IPS-NIHi7 (cell line): Measurements from ENCODE around the gene ATF4.

ENCODE experiments used
- DNase-seq: peaks from one replicate; pipeline ENCODE4 v3.0.0; 2012; ENCODE audit warnings: mixed read lengths; ENCODE audit errors: extremely low spot score

The ATF4 gene

DNA sequence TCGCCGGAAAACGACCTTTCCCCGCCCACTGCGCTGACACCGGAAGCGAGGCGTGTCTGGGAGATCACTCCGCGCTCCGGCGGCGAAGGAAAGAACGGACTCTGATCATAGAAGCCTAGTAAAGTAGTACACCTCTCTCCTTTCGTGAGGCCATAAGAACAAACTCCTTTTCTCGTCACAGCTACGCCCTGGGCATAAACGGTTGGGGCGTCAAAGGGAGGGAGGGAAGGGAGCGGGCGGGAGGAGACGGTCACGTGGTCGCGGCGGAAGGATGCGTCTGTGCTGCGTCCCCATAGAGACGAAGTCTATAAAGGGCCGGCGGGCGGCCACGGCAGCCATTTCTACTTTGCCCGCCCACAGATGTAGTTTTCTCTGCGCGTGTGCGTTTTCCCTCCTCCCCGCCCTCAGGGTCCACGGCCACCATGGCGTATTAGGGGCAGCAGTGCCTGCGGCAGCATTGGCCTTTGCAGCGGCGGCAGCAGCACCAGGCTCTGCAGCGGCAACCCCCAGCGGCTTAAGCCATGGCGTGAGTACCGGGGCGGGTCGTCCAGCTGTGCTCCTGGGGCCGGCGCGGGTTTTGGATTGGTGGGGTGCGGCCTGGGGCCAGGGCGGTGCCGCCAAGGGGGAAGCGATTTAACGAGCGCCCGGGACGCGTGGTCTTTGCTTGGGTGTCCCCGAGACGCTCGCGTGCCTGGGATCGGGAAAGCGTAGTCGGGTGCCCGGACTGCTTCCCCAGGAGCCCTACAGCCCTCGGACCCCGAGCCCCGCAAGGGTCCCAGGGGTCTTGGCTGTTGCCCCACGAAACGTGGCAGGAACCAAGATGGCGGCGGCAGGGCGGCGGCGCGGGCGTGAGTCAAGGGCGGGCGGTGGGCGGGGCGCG is at the start of gene ATF4:
Gene ATF4 (plus strand): TSS at position 337 of the 880 bp plus-strand sequence. CDS start 884 bp downstream, outside the sequence.
- peak; percentile 65 for DNase-seq

DNA sequence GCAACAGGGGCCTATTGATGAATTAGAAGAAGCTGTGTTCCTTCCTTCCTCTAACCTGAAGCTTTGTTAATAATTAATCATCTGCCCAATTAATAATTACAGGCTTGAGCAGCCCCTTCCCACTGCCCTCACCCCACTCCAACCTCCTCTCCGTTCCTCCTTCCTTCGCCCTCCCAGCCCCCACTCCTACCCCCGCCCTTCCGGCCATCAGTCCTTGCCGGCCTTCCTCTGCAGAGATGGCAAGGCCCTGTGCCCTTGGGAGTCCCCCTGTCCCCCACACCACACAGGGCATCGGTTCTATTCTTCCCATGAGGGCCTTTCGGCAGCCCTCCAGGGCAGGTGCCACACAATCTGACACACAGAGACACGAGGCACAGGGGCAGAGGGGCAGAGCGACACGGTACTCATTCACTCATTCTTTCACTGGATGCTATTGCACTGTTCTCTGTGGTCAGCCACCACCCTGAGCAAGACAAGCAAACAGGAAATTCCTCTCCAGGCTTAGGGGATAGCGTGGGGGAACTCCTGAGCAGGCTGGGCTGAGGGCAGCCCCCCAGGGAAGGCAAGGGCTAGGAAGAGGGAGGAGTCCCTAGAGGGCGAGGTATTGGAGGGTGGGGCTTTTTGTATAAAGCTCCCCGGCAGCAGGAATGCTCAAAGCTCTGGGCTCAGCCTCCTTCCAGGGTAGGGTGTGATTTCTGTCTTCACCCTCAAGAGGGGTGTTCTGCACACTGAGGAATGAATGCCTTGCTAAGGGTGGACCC is 48.8 kb upstream of the ATF4 start:
- peak; percentile 40 for DNase-seq

DNA sequence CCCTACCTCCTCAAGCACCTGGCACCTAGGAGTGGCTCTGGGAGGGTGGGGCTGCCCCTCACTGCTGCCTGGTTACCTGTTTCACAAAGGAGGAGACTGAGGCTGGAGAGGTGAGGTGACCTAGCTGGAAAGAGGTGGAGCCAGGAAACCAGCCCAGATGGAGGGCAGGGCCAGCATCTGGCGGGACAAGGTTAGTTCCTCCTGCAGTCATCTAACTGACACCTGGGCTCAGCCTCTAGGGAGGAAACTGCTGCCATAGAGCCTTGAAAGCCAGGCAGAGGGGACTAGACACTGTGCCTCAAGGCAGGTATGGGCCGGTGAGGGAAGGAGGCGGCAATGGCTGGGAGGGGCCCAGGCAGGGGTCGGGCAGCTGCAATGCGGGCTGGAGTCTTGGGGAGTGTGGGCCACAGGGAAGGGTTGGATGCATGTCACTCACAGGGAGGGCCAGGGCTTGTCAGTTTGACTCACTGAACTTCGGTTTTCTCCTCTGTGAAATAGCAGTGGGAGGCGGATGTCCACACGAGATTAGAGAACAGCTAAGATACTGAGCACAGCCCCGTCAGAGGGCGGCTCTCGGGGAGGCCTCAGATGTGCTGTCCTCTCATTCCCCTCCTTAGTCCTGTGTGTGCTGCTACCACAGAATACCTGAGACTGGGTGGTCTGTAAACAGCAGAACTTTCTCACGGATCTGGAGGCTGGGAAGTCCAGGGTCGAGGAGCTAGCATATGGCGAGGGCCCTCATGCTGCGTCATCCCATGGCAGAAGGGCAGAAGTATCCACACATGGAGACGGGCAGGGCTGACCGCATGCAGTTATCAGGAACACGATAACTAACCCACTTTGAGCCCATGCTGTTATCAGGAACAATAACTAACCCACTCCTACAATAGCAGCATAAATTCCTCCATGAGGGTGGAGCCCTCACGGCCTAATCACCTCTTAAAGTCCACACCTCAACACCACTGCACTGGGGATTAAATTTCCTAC is 47.5 kb upstream of the ATF4 start:
- no peak for DNase-seq

- no peak for DNase-seq
Measured at GRCh38 chr22:39473851-39474250, 46.5 kb upstream of the ATF4 start.

DNA sequence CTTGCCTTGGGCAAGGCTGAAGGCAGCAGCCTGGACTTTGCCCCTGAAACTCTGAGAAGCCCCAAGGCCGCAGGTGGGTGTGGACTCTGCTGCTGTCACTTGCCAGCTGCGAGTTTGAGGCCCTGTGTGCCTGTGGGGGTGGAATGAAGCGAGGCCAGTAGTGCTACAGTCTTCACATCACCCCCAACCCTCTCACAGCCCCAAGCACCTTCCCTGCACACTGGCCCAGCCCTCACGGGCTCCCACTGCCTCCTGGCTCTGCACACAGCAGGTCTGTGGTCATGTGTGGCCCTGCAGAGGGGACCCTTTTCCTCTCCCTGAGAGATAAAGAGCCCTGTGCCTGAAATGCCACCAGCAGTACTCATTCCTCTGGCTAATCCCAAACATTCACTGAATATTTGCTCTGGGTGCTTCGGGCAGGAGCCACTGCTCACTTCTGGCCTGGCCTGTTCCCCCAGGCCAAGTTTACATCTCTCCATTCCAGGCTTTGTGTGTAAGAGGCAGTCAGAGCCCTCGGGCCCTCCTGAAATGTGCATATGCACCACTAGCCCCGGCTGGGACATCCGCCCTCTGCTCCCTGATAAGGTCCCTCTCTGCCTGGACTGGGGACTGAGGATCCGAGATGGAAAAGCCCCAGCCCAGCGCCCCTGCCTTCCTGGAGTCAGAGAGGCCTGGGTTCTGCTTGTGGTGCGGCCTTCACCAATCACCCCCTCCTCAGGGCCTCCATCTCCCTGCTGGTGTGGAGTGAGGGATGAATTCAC is 45.8 kb upstream of the ATF4 start:
- DNase-seq = peak; percentile 78

DNA sequence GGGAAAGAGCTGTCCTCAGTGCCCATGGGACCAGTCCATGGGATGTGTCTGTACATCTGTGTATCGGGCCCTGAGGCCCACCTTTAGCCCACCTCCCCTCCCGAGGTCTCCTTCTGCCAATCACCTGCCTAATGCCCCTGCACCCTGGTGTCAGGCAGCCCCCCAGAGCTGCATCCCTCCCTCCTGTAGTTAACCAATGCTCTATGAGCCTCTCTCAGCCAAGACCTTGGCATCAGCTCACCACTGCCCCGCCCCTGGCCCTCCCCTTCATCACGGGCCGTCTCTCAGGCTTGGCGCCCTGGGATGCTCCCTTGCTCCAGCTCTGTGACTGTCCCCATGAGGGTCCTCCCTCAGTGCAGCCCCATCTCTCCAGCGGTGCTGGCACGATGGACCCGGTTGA is 45.0 kb upstream of the ATF4 start:
- no peak for DNase-seq

DNA sequence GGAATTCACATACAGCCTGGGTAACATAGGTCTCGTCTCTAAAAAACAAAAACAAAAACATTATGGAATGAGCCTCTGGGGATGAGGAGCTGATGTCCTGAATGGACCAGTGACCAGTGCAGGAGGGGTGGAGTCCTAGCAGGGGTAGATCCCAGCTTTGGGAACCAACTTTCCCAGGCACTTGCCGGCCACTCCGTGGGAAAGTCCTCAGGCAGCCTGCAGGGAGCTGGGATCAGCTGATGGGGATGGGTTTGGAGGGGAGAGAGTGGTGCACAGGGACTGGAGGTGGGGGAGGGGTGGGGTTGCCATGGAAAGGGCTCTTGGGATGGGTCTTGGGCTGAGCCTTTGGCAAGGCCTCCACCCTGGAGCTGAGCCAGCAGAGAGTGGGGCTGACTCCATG is 44.5 kb upstream of the ATF4 start:
- no peak for DNase-seq

- DNase-seq = no peak
Measured at GRCh38 chr22:39476664-39477063, 43.7 kb upstream of the ATF4 start.

GRCh38 chr22:39477542-39477941 is 42.8 kb upstream of the ATF4 start:
- DNase-seq = no peak

DNA sequence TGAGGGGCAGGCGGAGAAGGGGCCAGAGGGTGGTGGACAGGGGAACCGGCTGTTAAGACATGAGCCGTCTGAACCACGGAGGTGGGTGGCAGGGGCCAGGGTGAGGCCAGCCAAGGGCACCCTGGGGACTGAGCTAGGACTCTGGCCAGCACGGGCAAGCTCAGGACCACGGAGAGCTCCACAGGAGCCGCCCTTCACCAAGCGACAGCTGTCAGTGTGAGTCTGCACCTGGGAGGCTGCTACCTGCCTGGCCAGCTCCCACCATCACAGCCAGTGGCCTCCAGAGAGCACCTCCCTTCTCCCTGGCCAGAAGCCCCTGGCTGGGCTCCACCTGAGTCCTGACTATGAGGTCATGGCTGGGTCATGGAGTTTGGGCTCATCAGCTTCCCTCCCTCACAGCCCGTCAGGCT is 41.9 kb upstream of the ATF4 start:
- DNase-seq = peak; percentile 81

DNA sequence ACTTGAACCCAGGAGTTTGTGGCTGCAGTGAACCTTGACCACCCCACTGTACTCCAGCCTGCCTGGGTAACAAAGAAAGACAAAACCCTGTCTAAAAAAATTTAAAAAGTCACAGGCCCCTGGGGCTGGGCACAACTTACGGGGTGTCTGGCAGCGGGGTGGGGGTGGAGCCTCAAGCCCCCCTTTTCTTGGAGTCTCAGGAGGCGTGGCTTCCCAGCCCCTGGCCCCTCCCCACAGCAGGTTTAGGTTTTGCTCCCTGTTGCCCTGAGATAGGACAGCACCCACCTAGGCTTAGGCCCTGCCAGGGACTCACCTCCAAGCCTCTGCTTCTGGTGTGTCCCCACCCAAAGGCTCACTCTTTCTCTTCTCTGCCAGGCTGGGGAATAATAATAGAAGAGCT is 41.1 kb upstream of the ATF4 start:
- no peak for DNase-seq

- DNase-seq = no peak
Measured at GRCh38 chr22:39480557-39480956, 39.8 kb upstream of the ATF4 start.

GRCh38 chr22:39481054-39481453 is 39.3 kb upstream of the ATF4 start:
- DNase-seq = no peak

DNA sequence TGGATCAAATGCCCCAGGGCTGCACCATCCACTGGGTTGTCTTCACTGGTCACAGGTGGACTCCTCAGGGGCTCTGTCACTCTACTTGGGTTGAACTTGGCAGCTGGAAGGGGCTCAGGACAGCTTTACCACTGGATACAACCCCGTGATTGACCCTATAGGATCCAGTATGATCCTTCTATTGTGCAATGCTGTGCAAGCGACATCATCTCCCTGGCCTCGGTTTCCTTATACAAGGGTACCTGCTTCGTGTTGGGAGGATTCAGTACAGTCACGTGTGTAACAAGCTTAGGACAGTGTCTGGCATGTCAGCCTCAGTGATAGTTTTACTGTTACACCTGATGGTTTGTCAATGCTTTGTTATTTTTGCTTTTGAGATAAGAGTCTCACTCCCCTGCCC is 38.8 kb upstream of the ATF4 start:
- DNase-seq = no peak

DNA sequence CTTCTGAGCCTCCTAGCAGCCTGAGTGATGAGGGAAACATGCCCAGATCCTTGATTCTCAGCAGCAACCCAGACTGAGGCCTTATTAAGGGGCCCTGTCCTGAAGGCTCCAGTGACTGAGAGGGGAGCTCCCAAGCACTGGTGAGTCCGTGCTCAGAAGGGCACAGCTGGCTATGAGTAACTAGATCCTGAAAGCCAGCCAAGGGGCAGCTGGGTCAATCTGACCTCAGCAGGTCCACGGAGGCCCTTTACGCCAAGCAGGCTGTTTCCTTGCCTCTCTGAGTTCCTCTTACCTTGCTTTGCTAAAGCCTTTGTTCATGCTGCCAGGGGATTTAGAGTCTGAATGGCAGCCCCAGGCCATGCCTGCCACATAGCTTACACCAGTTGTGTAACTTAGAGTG is 37.6 kb upstream of the ATF4 start:
- no peak for DNase-seq

- peak; percentile 9 for DNase-seq
Measured at GRCh38 chr22:39486951-39487825, 33.2 kb upstream of the ATF4 start.

GRCh38 chr22:39487826-39488520 is 32.4 kb upstream of the ATF4 start:
- no peak for DNase-seq

- no peak for DNase-seq
Measured at GRCh38 chr22:39488563-39489083, 31.7 kb upstream of the ATF4 start.
